ENCODE results near the gene ICE1.
"Not testable (repeated sequence)": the region's sequence is repeated elsewhere in the genome, so short reads cannot be mapped to it uniquely, and the experiment has no call there.

The ICE1 gene

DNA sequence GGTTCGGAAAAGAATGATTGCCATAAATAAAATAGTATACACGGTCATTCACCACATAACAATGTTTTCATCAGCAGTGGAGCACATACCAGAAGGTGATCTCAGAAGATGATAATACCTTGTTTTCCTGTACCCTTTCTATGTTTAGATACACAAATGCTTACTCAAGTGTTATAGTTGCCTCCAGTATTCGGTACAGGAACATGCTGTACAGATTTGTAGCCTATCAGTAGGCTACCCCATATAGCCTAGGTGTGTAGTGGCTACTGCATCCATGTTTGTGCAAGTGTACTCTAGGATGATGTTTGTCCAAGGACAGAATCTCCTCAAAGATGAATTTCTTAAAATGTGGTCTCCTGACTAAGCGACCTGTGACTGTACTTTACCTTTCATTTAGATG, 59.2 kb downstream of the ICE1 start:
- Histone ChIP-seq H3K4me1 (ENCODE audit: control insufficient read depth, insufficient read depth, low read length) (peaks cover 7% of the 10 kb centered on the region), H3K36me3 (ENCODE audit: control insufficient read depth, insufficient read depth, low read length, severe bottlenecking) (peaks cover 30% of the 10 kb centered on the region), H3K9ac (ENCODE audit: low read length) (no peak overlapping the region), H3K9me3 (ENCODE audit: control insufficient read depth, low read length) (no peaks in the 10 kb centered on the region), H3K4me3 (ENCODE audit: low read length) (no peak overlapping the region), H3K27me3 (replicated peaks; ENCODE audit: control insufficient read depth, insufficient read depth, low read length) (no peaks in the 10 kb centered on the region)
- no peak for DNase-seq (ENCODE audit: low read depth)

DNA sequence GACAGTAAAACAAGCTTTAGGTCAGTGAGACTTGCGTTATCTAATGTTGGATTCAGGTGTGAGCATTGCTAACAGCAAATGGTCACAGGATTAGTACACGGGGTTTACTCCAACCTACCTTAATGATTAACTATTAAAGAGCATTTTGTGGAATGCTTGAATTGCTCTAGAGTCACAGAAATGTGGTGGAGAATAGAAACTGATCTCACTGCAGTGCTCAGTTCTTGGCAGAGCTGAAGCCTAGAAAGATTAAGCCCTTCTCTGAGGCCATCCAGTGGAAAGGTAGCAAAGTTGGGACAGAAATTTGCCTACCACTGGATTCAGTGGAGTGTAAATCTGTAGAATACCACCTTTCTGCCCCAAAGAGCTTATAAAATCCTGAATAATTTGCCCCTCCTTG, 60.9 kb downstream of the ICE1 start:
- H3K36me3 ChIP-seq (ENCODE audit: control insufficient read depth, insufficient read depth, low read length, severe bottlenecking) = peaks cover 29% of the 10 kb centered on the region
- DNase-seq (ENCODE audit: low read depth) = no peak
- H3K9me3 ChIP-seq (ENCODE audit: control insufficient read depth, low read length) = no peaks in the 10 kb centered on the region
- peaks cover 7% of the 10 kb centered on the region for H3K4me1 ChIP-seq (ENCODE audit: control insufficient read depth, insufficient read depth, low read length)
- no peak overlapping the region for H3K4me3 ChIP-seq (ENCODE audit: low read length)
- no peak overlapping the region for H3K9ac ChIP-seq (ENCODE audit: low read length)
- H3K27me3 ChIP-seq (replicated peaks; ENCODE audit: control insufficient read depth, insufficient read depth, low read length) = no peaks in the 10 kb centered on the region

DNA sequence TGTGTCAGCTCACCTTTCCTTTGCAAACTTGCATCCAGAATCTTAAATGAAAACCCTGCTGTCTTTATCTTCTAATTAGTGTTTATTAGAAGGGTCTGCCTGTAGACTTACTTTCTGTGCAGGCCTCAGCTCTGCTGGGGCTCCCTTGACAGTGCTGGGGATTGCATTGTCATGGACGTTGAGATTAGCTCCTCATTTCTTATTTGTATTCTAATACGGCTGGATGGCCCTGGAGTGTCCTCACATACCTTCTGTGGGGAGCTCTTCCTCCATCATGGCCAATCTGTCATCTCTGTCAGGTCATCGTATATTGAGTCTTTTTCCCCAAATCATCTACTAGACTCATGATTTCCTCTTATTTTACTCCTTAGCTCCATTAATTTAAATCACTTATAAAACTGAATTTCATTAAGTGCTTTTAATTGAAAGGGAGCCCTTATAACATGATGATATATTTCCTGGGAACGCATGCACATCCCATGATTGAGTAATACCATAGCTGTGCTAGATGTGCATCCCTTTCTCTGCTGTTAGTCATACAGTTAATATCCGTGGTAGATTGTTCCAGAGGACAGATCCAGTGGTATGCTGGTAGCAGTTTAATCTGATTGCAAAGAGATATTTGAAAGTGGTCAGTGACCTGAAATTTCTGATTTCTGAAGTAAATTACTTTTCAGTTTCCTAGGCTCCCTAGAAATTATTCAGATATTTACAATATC, 61.6 kb downstream of the ICE1 start:
- DNase-seq (ENCODE audit: low read depth) = peak; percentile 23
- Histone ChIP-seq H3K27me3 (replicated peaks; ENCODE audit: control insufficient read depth, insufficient read depth, low read length) (no peaks in the 10 kb centered on the region), H3K4me3 (ENCODE audit: low read length) (no peak overlapping the region), H3K9me3 (ENCODE audit: control insufficient read depth, low read length) (no peaks in the 10 kb centered on the region), H3K9ac (ENCODE audit: low read length) (no peak overlapping the region), H3K4me1 (ENCODE audit: control insufficient read depth, insufficient read depth, low read length) (peaks cover 7% of the 10 kb centered on the region), H3K36me3 (ENCODE audit: control insufficient read depth, insufficient read depth, low read length, severe bottlenecking) (peaks cover 30% of the 10 kb centered on the region)

DNA sequence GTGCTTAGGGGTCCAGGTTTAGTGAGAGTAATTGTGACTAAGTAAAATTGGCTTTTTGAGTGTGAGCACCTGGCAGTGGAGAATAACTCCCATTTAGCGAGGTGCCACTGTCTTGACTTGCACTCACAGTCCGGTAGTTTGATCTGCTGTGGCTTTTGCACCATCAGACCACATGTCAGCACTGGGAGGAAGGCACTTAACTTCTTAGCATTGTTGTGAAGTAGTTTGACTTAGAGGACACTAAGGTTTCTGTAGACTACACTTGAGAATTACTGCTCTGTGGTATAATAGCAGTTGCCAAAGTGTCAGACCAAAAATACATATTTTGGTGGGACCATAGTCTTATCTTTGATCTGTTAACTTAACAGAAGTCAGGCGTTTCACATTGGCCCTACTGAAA, 63.6 kb downstream of the ICE1 start:
- H3K36me3 ChIP-seq (ENCODE audit: control insufficient read depth, insufficient read depth, low read length, severe bottlenecking) = peaks cover 44% of the 10 kb centered on the region
- H3K9me3 ChIP-seq (ENCODE audit: control insufficient read depth, low read length) = no peaks in the 10 kb centered on the region
- no peak for DNase-seq (ENCODE audit: low read depth)
- peaks cover 7% of the 10 kb centered on the region for H3K4me1 ChIP-seq (ENCODE audit: control insufficient read depth, insufficient read depth, low read length)
- no peak overlapping the region for H3K4me3 ChIP-seq (ENCODE audit: low read length)
- H3K9ac ChIP-seq (ENCODE audit: low read length) = no peak overlapping the region
- H3K27me3 ChIP-seq (replicated peaks; ENCODE audit: control insufficient read depth, insufficient read depth, low read length) = no peaks in the 10 kb centered on the region

DNA sequence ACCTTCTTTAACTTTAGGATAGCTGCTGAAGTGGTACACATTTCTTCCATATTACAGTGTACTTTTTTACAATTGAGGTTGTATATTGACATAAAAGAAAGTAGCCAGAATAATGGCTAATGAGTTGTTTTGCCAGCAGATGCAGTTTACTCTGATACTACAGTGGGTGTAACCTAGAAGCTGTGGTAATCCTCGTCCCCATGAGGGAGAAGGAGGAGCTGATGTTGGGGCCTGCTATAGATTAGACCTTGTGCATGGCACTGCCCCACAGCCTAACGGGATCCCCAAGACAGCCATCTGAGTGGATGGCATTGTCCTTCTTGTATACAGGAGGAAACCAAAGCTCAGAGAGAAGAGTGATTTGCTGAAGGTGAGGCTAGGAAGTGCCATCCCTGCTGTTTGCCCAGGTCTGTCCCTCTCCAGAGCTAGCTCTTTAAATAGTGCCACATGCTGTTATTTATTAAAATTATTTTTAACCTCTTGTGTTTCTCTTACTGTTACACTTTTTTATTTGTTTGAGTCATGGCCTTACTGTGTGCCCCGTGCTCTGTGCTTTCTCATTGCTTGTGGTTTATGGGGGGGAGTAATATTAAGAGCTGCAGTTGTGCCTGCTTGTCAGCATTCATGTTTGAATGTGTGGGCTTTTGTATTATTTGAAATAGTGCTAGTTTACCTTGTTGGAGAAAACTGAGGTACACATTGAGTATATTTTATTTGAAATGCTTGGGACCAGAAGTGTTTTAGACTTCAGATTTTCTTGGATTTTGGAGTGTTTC, 65.3 kb downstream of the ICE1 start:
- Histone ChIP-seq H3K9ac (ENCODE audit: low read length) (no peak overlapping the region), H3K4me1 (ENCODE audit: control insufficient read depth, insufficient read depth, low read length) (peaks cover 7% of the 10 kb centered on the region), H3K9me3 (ENCODE audit: control insufficient read depth, low read length) (no peaks in the 10 kb centered on the region), H3K27me3 (replicated peaks; ENCODE audit: control insufficient read depth, insufficient read depth, low read length) (no peaks in the 10 kb centered on the region), H3K4me3 (ENCODE audit: low read length) (no peak overlapping the region), H3K36me3 (ENCODE audit: control insufficient read depth, insufficient read depth, low read length, severe bottlenecking) (peaks cover 39% of the 10 kb centered on the region)
- no peak for DNase-seq (ENCODE audit: low read depth)

DNA sequence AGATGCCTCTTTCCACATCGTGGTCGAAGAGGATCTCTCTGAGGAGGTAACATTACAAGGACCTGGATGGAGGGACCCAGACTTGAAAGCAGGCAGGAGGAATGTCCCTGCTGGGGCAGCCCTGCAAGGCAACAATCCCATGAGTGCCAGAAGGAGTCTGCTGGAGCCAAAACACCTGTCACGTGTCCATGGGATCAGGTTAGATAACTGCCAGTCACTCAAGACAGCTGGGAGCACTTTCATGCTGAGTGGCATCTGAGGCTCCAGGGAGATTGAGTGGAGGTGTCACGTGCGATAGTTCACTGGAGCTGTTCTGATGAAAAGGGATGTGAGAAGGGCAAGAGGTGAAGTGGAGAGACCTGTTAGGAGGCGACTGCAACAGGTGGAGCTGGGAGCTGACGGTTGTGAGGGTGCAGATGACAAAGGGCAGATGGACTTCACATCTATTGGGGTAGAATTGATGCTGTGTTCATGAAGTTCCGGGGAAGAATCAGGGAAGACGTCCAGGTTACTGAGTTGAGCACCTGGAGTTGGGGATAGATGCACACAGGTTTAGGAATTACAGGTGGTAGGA, 68.4 kb downstream of the ICE1 start:
- H3K27me3 ChIP-seq (replicated peaks; ENCODE audit: control insufficient read depth, insufficient read depth, low read length) = peaks cover 2% of the 10 kb centered on the region
- peaks cover 4% of the 10 kb centered on the region for H3K4me1 ChIP-seq (ENCODE audit: control insufficient read depth, insufficient read depth, low read length)
- no peak for DNase-seq (ENCODE audit: low read depth)
- H3K4me3 ChIP-seq (ENCODE audit: low read length) = no peak overlapping the region
- no peaks in the 10 kb centered on the region for H3K9me3 ChIP-seq (ENCODE audit: control insufficient read depth, low read length)
- no peak overlapping the region for H3K9ac ChIP-seq (ENCODE audit: low read length)
- peaks cover 37% of the 10 kb centered on the region for H3K36me3 ChIP-seq (ENCODE audit: control insufficient read depth, insufficient read depth, low read length, severe bottlenecking)

DNA sequence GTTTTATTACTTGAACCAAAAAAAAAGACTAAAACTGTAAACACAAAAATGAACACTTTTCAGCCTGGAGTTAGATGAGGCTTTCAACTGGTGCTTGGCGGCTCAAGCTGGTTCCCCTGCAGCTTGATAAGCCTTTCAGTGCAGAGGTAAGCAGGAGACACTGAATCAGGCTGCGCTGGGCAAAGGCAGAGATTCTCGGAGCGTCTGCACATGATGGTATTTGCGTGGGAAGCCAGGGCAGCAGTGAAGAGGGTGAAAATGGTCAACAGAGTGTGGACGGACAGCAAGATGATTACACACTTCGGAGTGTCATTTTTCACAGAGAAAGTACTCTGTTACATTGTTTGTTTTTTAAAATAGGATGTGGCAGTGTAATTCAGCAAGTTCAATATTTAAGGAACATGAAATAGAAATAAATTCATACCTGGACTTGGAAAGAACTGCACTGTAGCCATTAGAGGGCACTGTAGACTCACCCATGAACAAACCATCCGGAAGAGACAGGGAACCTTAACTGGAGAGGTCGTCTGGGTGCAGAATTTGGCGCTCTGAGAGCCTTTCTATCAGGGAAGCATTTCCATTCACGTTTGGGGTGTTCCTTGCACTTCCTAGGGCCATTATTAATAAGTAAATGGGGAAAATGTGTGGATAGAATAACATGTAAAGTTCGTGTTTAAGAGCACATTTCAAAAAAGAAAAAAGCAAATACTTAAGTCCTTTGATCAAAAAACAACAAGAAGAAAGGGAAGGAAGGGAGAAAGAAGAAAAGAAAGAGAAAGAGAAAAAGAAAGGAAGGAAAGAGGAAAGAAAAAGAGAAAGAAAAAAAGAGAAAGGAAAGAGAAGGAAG, 69.8 kb downstream of the ICE1 start:
- no peaks in the 10 kb centered on the region for H3K9me3 ChIP-seq (ENCODE audit: control insufficient read depth, low read length)
- no peak overlapping the region for H3K9ac ChIP-seq (ENCODE audit: low read length)
- peak; percentile 68 for DNase-seq (ENCODE audit: low read depth)
- H3K36me3 ChIP-seq (ENCODE audit: control insufficient read depth, insufficient read depth, low read length, severe bottlenecking) = peaks cover 23% of the 10 kb centered on the region
- no peak overlapping the region for H3K4me3 ChIP-seq (ENCODE audit: low read length)
- peaks cover 5% of the 10 kb centered on the region for H3K4me1 ChIP-seq (ENCODE audit: control insufficient read depth, insufficient read depth, low read length)
- H3K27me3 ChIP-seq (replicated peaks; ENCODE audit: control insufficient read depth, insufficient read depth, low read length) = peaks cover 2% of the 10 kb centered on the region

DNA sequence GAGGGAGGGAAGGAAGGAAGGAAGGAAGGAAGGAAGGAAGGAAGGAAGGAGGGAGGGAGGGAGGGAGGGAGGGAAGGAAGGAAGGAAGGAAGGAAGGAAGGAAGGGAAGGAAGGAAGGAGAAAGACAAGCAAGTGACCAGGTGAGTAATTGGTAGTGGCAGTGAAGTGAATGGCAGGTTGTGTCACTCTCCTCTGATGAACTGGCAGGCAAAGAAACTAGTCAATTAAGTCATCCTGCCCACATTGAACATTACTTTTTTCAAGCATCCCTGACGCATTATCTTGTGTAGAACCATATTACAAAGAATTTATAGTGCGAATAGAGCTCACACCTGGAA, 70.4 kb downstream of the ICE1 start:
- not testable (repeated sequence) for H3K4me3 ChIP-seq (ENCODE audit: low read length); H3K9me3 ChIP-seq (ENCODE audit: control insufficient read depth, low read length); H3K27me3 ChIP-seq (replicated peaks; ENCODE audit: control insufficient read depth, insufficient read depth, low read length); H3K9ac ChIP-seq (ENCODE audit: low read length); DNase-seq (ENCODE audit: low read depth); H3K4me1 ChIP-seq (ENCODE audit: control insufficient read depth, insufficient read depth, low read length)
- H3K36me3 ChIP-seq (ENCODE audit: control insufficient read depth, insufficient read depth, low read length, severe bottlenecking) = peaks cover 19% of the 10 kb centered on the region

DNA sequence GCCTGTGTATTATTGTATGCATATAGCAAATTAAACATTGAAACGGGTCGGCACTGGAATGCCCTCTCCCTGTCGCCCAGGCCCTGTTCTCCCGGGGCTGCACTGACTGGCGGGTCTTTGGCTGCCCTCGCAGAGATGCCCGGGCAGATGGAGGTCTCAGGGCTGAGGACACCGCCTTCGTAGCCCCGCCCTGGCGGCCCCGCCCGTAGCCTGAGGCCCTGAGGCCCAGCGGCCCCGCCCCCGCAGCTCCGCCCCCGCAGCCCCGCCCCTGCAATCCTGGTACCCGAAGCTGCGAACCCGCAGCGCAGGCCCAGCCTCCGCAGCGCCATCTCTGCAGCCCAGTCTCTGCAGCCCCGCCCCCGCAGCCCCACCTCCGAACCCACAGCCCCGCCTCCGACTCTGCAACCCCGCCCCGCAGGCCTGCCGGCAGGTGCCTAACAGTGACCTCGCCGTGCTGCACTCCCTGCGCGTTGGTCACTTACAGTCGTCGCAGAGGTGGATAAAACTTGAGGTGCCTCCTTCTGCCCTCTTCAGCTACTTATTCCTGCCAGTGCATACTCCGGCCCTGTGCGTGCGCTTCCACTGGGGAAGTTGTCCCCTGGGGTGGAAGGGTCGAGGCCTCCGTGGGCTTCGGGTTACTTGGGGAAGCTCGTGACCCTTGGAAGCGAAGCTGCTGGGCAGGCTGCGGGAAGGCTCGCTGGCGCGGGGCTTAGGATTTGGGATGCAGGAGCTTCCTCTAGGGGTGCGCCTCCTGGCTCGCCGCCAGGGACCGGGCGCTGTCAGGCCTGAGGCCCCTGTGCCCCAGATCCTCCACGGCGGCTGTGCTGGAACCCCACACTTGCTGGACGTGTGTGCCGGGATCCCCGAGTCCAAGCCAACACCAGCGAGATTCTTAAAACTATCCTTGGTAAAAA, 72.3 kb downstream of the ICE1 start:
- H3K4me1 ChIP-seq (ENCODE audit: control insufficient read depth, insufficient read depth, low read length) = peaks cover 7% of the 10 kb centered on the region
- peaks cover 2% of the 10 kb centered on the region for H3K27me3 ChIP-seq (replicated peaks; ENCODE audit: control insufficient read depth, insufficient read depth, low read length)
- H3K9ac ChIP-seq (ENCODE audit: low read length) = no peak overlapping the region
- DNase-seq (ENCODE audit: low read depth) = peak; percentile 63
- H3K4me3 ChIP-seq (ENCODE audit: low read length) = peak overlapping the region; percentile 19
- H3K36me3 ChIP-seq (ENCODE audit: control insufficient read depth, insufficient read depth, low read length, severe bottlenecking) = peaks cover 7% of the 10 kb centered on the region
- H3K9me3 ChIP-seq (ENCODE audit: control insufficient read depth, low read length) = no peaks in the 10 kb centered on the region

DNA sequence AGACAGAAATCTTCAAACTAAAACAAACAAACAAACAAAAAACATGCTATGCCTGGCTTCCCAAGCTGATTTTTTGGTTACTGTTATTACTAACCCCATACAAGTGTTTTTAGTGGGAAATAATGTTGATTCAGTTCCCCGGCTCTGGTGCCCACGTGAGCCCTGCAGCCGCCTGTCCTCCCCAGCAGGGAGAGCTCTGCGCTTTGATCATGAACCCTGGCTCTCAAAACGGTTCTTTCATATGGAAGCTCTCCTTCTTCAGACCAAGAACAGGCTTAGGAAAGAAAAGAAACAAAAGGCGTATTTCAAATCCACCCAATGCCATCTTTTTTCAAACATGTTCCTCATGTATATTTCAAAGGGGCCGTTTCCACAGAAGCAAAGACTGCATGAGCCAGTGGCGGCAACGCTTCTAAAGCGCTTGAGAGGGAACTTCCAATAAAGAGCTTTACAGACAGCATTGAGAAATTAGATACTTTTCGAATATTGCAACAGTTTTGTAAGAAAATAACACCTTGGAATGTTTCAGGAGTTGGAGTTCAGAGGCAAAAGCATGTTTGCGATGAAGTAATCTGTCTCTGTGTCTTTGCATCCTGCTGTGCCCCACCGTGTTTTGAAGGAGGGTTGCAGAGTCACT, 74.8 kb downstream of the ICE1 start:
- H3K27me3 ChIP-seq (replicated peaks; ENCODE audit: control insufficient read depth, insufficient read depth, low read length) = peaks cover 2% of the 10 kb centered on the region
- H3K4me1 ChIP-seq (ENCODE audit: control insufficient read depth, insufficient read depth, low read length) = peaks cover 7% of the 10 kb centered on the region
- peak; percentile 78 for DNase-seq (ENCODE audit: low read depth)
- H3K36me3 ChIP-seq (ENCODE audit: control insufficient read depth, insufficient read depth, low read length, severe bottlenecking) = no peaks in the 10 kb centered on the region
- no peak overlapping the region for H3K4me3 ChIP-seq (ENCODE audit: low read length)
- H3K9me3 ChIP-seq (ENCODE audit: control insufficient read depth, low read length) = no peaks in the 10 kb centered on the region
- H3K9ac ChIP-seq (ENCODE audit: low read length) = no peak overlapping the region
